Neural cell (in vitro differentiated cells): ENCODE results near the gene MARCHF9.

Source experiments
- EZH2 ChIP-seq: fragments of 200-600, 300-800 bp; shearing (Covaris generic), sonication (generic); IDR thresholded peaks from 2 replicates; pipeline ENCODE4 v1.6.1; 2014; ENCODE audit warnings: antibody characterized with exemption, low read length, borderline replicate concordance, mild to moderate bottlenecking; ENCODE audit not compliant: insufficient read depth, poor library complexity, severe bottlenecking
- POLR2AphosphoS5 ChIP-seq: IDR thresholded peaks from 2 replicates; pipeline ENCODE4 v1.6.1; 2012
- TAF1 ChIP-seq: IDR thresholded peaks from 2 replicates; pipeline ENCODE4 v1.6.1; 2012; ENCODE audit warnings: low read depth

DNA sequence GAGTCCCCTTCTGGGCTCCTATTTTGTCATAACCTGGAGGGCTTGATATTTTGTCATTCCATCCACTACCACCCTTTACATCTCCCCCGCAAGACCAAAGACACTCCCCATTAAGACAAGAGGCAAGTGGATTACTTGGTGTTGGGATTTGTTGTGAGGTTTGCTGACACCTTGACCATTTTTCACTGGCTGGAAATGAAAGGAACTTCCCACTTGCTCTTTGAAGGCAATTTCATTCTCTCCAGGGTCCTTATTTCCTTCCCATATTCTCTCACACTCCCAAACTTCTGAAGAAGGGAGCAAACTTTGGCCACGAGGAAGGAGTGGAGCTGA is 31.3 kb upstream of the MARCHF9 start:
- no peak for TF ChIP-seq EZH2
- TF ChIP-seq TAF1: no peak
- TF ChIP-seq POLR2AphosphoS5: no peak
